ENCODE results near the gene L2HGDH. TPM values are rescaled to one million over a fixed set of nuclear protein-coding genes. Genes with fewer than 3 reads are reported as not detected.

The L2HGDH gene
- total RNA-seq, 1 donor, result 3.6 TPM

GRCh38 chr14:50340045-50340444, 28.0 kb upstream of the L2HGDH start:
- Histone ChIP-seq H3K9me3 (ENCODE audit: low read depth, low read length) (no peaks in the 10 kb centered on the region), H3K4me1 (ENCODE audit: insufficient read depth, low read length) (peaks cover 45% of the 10 kb centered on the region), H3K4me3 (ENCODE audit: insufficient read depth, low read length) (no peak overlapping the region), H3K27me3 (ENCODE audit: insufficient read depth, low read length) (no peaks in the 10 kb centered on the region), H2AFZ (ENCODE audit: low read length) (no peak overlapping the region), H3K36me3 (ENCODE audit: insufficient read depth, low read length) (no peaks in the 10 kb centered on the region), H3K79me2 (ENCODE audit: insufficient read depth, low read length) (no peaks in the 10 kb centered on the region), H3K4me2 (ENCODE audit: insufficient read depth, low read length) (no peak overlapping the region), H4K20me1 (ENCODE audit: insufficient read depth, low read length) (no peaks in the 10 kb centered on the region), H3K27ac (ENCODE audit: low read depth, low read length) (no peak overlapping the region)
- TF ChIP-seq CTCF (IDR thresholded peaks at IDR 0.05; ENCODE audit: extremely low read depth, low read depth, low read length), result no peak
- DNase-seq (ENCODE audit: insufficient read length, low spot score, missing footprints), result no peak

- Histone ChIP-seq H3K36me3 (ENCODE audit: insufficient read depth, low read length) (no peaks in the 10 kb centered on the region), H3K27me3 (ENCODE audit: insufficient read depth, low read length) (no peaks in the 10 kb centered on the region), H3K4me2 (ENCODE audit: insufficient read depth, low read length) (no peak overlapping the region), H3K79me2 (ENCODE audit: insufficient read depth, low read length) (no peaks in the 10 kb centered on the region), H2AFZ (ENCODE audit: low read length) (no peak overlapping the region), H3K27ac (ENCODE audit: low read depth, low read length) (no peak overlapping the region), H3K4me3 (ENCODE audit: insufficient read depth, low read length) (no peak overlapping the region), H4K20me1 (ENCODE audit: insufficient read depth, low read length) (no peaks in the 10 kb centered on the region), H3K4me1 (ENCODE audit: insufficient read depth, low read length) (peaks cover 39% of the 10 kb centered on the region), H3K9me3 (ENCODE audit: low read depth, low read length) (no peaks in the 10 kb centered on the region)
- no peak for TF ChIP-seq CTCF (IDR thresholded peaks at IDR 0.05; ENCODE audit: extremely low read depth, low read depth, low read length)
- no peak for DNase-seq (ENCODE audit: insufficient read length, low spot score, missing footprints)
Measured at GRCh38 chr14:50339178-50339804, 27.3 kb upstream of the L2HGDH start.

DNA sequence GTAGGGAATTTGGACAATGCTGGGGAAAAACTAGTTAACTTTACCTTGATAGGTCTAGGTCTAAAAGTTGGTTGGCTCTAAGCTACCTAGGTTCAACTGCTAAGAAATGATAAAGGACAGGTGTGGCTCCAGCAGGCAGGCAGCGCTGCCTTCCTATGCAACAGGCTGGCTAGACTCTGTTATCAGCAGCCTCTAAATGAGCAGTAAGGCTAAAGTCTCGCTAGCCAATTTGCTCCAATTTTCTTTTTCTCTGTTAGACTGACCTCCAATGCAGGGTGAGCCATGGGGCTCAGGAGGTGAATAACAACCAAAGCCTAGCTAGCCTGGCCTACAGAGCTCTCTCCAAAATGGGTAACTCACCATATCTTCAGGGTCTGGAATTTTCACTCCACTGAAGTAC, 26.6 kb upstream of the L2HGDH start:
- no peak for TF ChIP-seq CTCF (IDR thresholded peaks at IDR 0.05; ENCODE audit: extremely low read depth, low read depth, low read length)
- H3K36me3 ChIP-seq (ENCODE audit: insufficient read depth, low read length), result no peaks in the 10 kb centered on the region
- no peaks in the 10 kb centered on the region for H4K20me1 ChIP-seq (ENCODE audit: insufficient read depth, low read length)
- H3K27me3 ChIP-seq (ENCODE audit: insufficient read depth, low read length), result no peaks in the 10 kb centered on the region
- no peak overlapping the region for H2AFZ ChIP-seq (ENCODE audit: low read length)
- no peaks in the 10 kb centered on the region for H3K9me3 ChIP-seq (ENCODE audit: low read depth, low read length)
- H3K27ac ChIP-seq (ENCODE audit: low read depth, low read length), result no peak overlapping the region
- no peak overlapping the region for H3K4me3 ChIP-seq (ENCODE audit: insufficient read depth, low read length)
- DNase-seq (ENCODE audit: insufficient read length, low spot score, missing footprints), result no peak
- no peaks in the 10 kb centered on the region for H3K79me2 ChIP-seq (ENCODE audit: insufficient read depth, low read length)
- H3K4me1 ChIP-seq (ENCODE audit: insufficient read depth, low read length), result peaks cover 33% of the 10 kb centered on the region
- no peak overlapping the region for H3K4me2 ChIP-seq (ENCODE audit: insufficient read depth, low read length)

DNA sequence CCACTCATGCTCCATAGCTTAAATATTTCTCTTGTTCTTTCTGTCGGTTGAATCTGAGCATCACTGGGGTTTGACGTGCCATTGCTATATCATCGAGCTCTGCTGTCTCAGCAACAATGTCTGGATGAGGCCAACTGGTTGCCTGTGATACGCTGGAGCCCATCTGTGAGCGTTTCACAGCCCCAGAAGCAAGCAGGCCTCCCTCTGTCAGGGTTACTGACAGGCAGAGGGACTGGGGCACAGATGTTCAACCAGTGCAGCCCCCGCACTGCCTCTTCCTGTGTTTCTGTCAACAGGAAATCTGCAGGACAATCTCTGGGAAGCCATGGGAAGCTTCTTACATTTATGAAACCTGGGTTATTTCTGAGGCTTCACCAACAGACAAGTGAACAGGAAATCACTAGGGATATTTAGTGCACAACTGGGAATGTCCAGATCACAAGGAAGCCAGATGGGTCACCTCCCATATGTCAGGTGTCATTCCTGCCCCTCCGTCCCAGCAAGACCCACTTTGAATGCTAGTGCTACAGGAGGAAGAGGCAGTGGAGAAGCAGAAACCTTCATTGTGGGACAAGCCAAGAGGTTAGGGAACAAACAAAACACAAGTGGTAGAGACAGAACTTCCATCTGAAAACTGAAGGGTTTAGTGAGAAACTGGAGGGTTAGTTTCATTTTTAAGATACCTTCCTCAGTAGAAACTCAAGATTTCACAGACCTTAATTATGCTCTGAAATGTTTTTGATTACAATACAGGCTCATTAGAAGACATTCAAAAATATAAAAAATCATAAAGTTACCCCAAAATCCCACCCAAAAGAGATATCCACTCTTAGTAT, 24.2 kb upstream of the L2HGDH start:
- Histone ChIP-seq H3K4me2 (ENCODE audit: insufficient read depth, low read length) (peak overlapping the region; percentile 49), H3K79me2 (ENCODE audit: insufficient read depth, low read length) (no peaks in the 10 kb centered on the region), H3K4me1 (ENCODE audit: insufficient read depth, low read length) (peaks cover 29% of the 10 kb centered on the region), H3K4me3 (ENCODE audit: insufficient read depth, low read length) (no peak overlapping the region), H3K9me3 (ENCODE audit: low read depth, low read length) (no peaks in the 10 kb centered on the region), H2AFZ (ENCODE audit: low read length) (peak overlapping the region; percentile 77), H3K36me3 (ENCODE audit: insufficient read depth, low read length) (no peaks in the 10 kb centered on the region), H3K27me3 (ENCODE audit: insufficient read depth, low read length) (no peaks in the 10 kb centered on the region), H3K27ac (ENCODE audit: low read depth, low read length) (peak overlapping the region; percentile 4), H4K20me1 (ENCODE audit: insufficient read depth, low read length) (no peaks in the 10 kb centered on the region)
- TF ChIP-seq CTCF (IDR thresholded peaks at IDR 0.05; ENCODE audit: extremely low read depth, low read depth, low read length), result no peak
- DNase-seq (ENCODE audit: insufficient read length, low spot score, missing footprints), result no peak
